Lower leg skin (tissue), 3 donors: ENCODE results near the gene ZFX.

Source experiments
- POLR2A ChIP-seq, 2 donors: fragments of 450-650 bp; IDR thresholded peaks; one replicate each; pipeline ENCODE4 v1.6.1; 2016 to 2017; ENCODE audit warnings: antibody characterized with exemption in 2 of 2, mild to moderate bottlenecking in 1 of 2, moderate library complexity in 1 of 2
- TF ChIP-seq, protein P1 (sequence below), 3 donors: fragments of 450-650 bp; IDR thresholded peaks; one replicate each; pipeline ENCODE4 v1.5.1; 2016; ENCODE audit warnings: antibody characterized with exemption in 3 of 3, mild to moderate bottlenecking in 3 of 3, moderate library complexity in 2 of 3

DNA sequence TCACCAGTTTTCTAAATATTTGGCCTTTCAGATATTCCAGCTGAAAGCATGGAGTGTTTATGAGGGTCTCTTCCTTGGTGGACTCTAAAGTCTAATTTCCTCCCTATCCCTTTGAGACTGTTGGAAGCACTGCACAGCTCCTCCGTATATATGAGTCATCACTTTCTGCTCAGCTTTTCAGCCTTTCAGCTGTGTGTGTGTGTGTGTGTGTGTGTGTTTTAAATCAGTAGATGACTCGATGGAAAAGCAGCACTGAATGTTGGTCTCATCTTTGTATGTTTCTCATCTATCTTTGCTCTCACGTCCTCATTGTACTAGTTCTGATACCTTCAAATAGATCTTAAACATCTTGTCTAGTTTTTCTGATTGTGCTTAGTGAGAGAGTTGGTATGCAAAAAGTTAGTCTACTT, 81.6 kb downstream of the ZFX start:
- TF ChIP-seq, protein P1, sequence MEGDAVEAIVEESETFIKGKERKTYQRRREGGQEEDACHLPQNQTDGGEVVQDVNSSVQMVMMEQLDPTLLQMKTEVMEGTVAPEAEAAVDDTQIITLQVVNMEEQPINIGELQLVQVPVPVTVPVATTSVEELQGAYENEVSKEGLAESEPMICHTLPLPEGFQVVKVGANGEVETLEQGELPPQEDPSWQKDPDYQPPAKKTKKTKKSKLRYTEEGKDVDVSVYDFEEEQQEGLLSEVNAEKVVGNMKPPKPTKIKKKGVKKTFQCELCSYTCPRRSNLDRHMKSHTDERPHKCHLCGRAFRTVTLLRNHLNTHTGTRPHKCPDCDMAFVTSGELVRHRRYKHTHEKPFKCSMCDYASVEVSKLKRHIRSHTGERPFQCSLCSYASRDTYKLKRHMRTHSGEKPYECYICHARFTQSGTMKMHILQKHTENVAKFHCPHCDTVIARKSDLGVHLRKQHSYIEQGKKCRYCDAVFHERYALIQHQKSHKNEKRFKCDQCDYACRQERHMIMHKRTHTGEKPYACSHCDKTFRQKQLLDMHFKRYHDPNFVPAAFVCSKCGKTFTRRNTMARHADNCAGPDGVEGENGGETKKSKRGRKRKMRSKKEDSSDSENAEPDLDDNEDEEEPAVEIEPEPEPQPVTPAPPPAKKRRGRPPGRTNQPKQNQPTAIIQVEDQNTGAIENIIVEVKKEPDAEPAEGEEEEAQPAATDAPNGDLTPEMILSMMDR (IDR thresholded peaks at IDR 0.05) = no peak
- TF ChIP-seq POLR2A (IDR thresholded peaks at IDR 0.05) = no peak
